ENCODE results near the gene PIEZO2. TPM values are rescaled to one million over a fixed set of nuclear protein-coding genes. Genes with fewer than 3 reads are reported as not detected.

The PIEZO2 gene
- total RNA-seq, 1 donor from 2014 or later = 1.7 TPM

DNA sequence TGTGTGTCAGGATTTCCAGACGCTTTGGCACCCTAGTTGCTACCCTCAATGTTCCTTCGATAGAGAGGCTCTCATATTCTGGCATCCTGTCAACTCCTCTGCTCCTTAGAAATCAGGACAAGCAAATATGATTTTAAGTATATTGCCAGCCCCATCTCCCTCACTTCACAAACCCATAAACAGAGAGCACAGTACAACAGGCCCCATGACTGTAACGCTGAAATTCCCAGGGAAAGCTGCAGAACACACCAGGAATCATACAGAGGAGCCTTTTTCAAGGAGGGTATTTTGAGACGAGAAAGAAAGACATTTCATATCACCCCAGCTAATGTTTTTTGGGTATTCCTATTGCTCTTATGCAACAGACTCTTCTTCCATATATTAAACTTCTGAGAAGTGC, 460.6 kb downstream of the PIEZO2 start:
- H3K4me1 Mint-ChIP-seq (ENCODE audit: low read depth) = no peaks in the 10 kb centered on the region
- DNase-seq (ENCODE audit: low spot score, unreplicated experiment) = no peak

DNA sequence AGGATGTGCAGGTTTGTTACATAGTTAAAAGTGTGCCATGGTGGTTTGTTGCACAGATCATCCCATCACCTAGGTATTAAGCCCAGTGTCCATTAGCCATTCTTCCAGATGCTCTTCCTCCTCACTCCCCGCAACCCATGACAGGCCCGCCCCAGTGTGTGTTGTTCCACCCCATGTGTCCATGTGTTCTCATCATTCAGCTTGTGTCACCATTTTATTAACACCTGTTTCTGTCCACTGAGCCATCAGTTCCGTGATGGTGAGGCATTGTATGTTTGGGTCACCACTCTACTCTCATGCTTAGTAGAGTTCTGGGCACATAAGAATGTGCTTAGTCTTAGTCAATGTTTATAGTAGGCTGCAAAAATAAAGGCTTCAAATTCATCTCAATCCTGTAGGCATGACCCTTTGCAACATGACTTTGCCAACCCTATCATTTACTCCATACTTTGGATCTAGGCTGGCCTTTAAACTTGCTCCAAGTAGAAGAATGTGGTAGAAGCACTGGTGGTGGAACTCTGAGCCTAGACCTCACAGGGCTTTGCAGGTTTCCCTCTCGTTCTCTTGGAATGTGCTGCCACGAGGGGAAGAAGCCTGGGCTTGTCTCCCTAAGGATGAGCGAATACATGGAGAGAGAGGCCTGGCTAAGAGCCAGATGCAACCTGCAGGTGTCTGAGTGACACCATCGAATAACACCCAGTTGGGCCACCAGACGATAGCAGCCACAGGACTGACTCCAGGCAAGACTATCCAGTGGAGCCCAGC, 462.0 kb downstream of the PIEZO2 start:
- Mint-ChIP-seq H3K4me3 (ENCODE audit: low read depth) (no peak overlapping the region), H3K4me1 (ENCODE audit: low read depth) (no peaks in the 10 kb centered on the region), H3K27me3 (peaks cover under 1% of the 10 kb centered on the region), H3K27ac (no peak overlapping the region), H3K36me3 (ENCODE audit: insufficient read depth) (no peaks in the 10 kb centered on the region), H3K9me3 (ENCODE audit: low read depth) (no peaks in the 10 kb centered on the region)
- no peak for DNase-seq (ENCODE audit: low spot score, unreplicated experiment)
- TF ChIP-seq, protein P1, sequence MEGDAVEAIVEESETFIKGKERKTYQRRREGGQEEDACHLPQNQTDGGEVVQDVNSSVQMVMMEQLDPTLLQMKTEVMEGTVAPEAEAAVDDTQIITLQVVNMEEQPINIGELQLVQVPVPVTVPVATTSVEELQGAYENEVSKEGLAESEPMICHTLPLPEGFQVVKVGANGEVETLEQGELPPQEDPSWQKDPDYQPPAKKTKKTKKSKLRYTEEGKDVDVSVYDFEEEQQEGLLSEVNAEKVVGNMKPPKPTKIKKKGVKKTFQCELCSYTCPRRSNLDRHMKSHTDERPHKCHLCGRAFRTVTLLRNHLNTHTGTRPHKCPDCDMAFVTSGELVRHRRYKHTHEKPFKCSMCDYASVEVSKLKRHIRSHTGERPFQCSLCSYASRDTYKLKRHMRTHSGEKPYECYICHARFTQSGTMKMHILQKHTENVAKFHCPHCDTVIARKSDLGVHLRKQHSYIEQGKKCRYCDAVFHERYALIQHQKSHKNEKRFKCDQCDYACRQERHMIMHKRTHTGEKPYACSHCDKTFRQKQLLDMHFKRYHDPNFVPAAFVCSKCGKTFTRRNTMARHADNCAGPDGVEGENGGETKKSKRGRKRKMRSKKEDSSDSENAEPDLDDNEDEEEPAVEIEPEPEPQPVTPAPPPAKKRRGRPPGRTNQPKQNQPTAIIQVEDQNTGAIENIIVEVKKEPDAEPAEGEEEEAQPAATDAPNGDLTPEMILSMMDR (IDR thresholded peaks at IDR 0.05; ENCODE audit: unreplicated experiment) = no peak

More for the DNA sequence above, 460.6 kb downstream of the PIEZO2 start:
- Mint-ChIP-seq H3K9me3 (ENCODE audit: low read depth) (no peaks in the 10 kb centered on the region), H3K27ac (no peak overlapping the region), H3K4me3 (ENCODE audit: low read depth) (no peak overlapping the region), H3K36me3 (ENCODE audit: insufficient read depth) (no peaks in the 10 kb centered on the region), H3K27me3 (peaks cover 3% of the 10 kb centered on the region)
- TF ChIP-seq, protein P1 (IDR thresholded peaks at IDR 0.05; ENCODE audit: unreplicated experiment) = no peak

DNA sequence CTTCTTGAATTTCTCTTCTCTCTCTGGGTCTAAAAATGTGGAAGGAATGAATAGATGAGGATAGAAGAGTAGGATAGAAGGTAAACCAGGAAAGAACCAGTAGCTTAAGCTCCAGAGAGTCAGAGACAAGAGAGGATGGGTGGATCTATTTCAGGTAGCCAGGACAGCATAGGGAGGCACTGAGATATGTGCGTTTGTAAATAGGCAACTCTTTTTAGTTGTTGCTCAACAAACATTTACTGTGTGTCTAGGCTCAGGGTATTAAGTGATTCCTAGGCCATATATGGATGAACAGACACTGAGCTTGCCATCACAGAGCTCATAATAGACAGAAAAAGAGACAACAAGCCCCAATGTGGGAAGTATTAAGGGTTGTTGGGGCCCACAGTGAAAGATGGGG, 463.1 kb downstream of the PIEZO2 start:
- Mint-ChIP-seq H3K4me3 (ENCODE audit: low read depth) (no peak overlapping the region), H3K27me3 (no peaks in the 10 kb centered on the region), H3K36me3 (ENCODE audit: insufficient read depth) (no peaks in the 10 kb centered on the region), H3K9me3 (ENCODE audit: low read depth) (no peaks in the 10 kb centered on the region), H3K27ac (no peak overlapping the region), H3K4me1 (ENCODE audit: low read depth) (no peaks in the 10 kb centered on the region)
- no peak for DNase-seq (ENCODE audit: low spot score, unreplicated experiment)
- TF ChIP-seq, protein P1 (IDR thresholded peaks at IDR 0.05; ENCODE audit: unreplicated experiment) = no peak

DNA sequence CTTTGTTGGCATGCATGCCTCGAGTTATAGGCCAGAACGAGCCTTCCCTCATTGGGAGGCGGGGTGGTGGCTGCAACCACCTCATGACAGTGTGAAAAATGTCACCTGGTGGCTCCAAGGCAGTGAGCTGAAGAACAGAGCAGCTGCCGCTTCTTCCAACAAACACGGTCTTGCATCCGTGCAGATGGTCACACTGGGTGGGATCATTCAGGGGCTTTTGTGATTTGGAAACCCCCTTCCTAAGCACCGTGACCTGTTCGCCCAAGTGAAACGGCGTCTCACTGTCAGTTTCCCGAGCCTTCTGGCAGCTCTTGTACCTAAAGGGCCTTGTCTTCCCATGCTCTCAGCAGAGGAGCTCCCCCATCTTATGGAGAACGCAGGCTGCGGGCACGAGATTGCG, 463.9 kb downstream of the PIEZO2 start:
- Mint-ChIP-seq H3K36me3 (ENCODE audit: insufficient read depth) (no peaks in the 10 kb centered on the region), H3K27ac (no peak overlapping the region), H3K9me3 (ENCODE audit: low read depth) (no peaks in the 10 kb centered on the region), H3K4me3 (ENCODE audit: low read depth) (no peak overlapping the region), H3K27me3 (no peaks in the 10 kb centered on the region), H3K4me1 (ENCODE audit: low read depth) (no peaks in the 10 kb centered on the region)
- DNase-seq (ENCODE audit: low spot score, unreplicated experiment) = no peak
- TF ChIP-seq, protein P1 (IDR thresholded peaks at IDR 0.05; ENCODE audit: unreplicated experiment) = no peak

DNA sequence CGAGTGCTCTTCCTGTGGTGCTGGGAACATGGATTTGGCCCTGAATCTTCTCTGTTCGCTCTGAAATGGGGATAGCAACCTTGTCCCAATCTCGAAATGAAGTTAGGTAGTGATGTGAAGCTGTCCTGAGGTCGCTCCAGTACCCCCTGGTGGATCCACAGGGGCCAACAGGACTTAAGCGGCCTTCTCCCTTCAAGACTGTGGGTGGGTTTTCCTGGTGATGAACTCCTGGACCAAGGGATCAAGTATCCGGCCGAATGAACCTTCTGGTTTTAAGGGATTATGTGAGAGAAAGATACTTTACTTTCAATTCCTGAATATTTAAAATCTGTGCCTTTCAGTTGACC, 467.0 kb downstream of the PIEZO2 start:
- TF ChIP-seq, protein P1 (IDR thresholded peaks at IDR 0.05; ENCODE audit: unreplicated experiment) = no peak
- H3K4me3 Mint-ChIP-seq (ENCODE audit: low read depth) = no peak overlapping the region
- no peaks in the 10 kb centered on the region for H3K27me3 Mint-ChIP-seq
- no peak overlapping the region for H3K27ac Mint-ChIP-seq
- no peaks in the 10 kb centered on the region for H3K9me3 Mint-ChIP-seq (ENCODE audit: low read depth)
- H3K4me1 Mint-ChIP-seq (ENCODE audit: low read depth) = no peaks in the 10 kb centered on the region
- no peak for DNase-seq (ENCODE audit: low spot score, unreplicated experiment)
- no peaks in the 10 kb centered on the region for H3K36me3 Mint-ChIP-seq (ENCODE audit: insufficient read depth)
